Astrocyte (in vitro differentiated cells and primary cell): Measurements from ENCODE around the gene MICALL1. TPM values are rescaled to one million over a fixed set of nuclear protein-coding genes. Genes with fewer than 3 reads are reported as not detected.
A peak's percentile ranks its signal among the peaks of the same experiment; 100 is the strongest.

ENCODE experiments used
- DNase-seq: peaks from one replicate; pipeline ENCODE4 v3.0.0-alpha.2; 2010; ENCODE audit warnings: low read depth
- FAIRE-seq: peaks from 2 replicates; lab custom pipeline; 2011; peaks lifted over from hg19 to GRCh38; lab: Jason Lieb, UNC
- H2AFZ ChIP-seq: 2 replicates; pipeline ENCODE4 v1.6.0; 2012; ENCODE audit warnings: low read depth, low read length, inconsistent platforms
- H3K27ac ChIP-seq: 2 replicates; pipeline ENCODE4 v1.5.1; 2011; ENCODE audit warnings: low read depth, low read length, inconsistent platforms
- H3K27me3 ChIP-seq: 2 replicates; pipeline ENCODE4 v1.6.0; 2011; ENCODE audit warnings: low read length, inconsistent platforms; ENCODE audit not compliant: insufficient read depth
- H3K36me3 ChIP-seq: 2 replicates; pipeline ENCODE4 v1.5.1; 2011; ENCODE audit warnings: low read length, inconsistent platforms; ENCODE audit not compliant: insufficient read depth
- H3K4me1 ChIP-seq: 2 replicates; pipeline ENCODE4 v1.5.1; 2011; ENCODE audit warnings: low read length, inconsistent platforms; ENCODE audit not compliant: insufficient read depth
- H3K4me2 ChIP-seq: 2 replicates; pipeline ENCODE4 v1.6.0; 2012; ENCODE audit warnings: low read length, inconsistent platforms
- H3K4me3 ChIP-seq: 2 replicates; pipeline ENCODE4 v1.5.1; 2011; ENCODE audit warnings: low read depth, mild to moderate bottlenecking, low read length, inconsistent platforms; ENCODE audit not compliant: insufficient read depth
- H3K79me2 ChIP-seq: 2 replicates; pipeline ENCODE4 v1.6.0; 2012; ENCODE audit warnings: mild to moderate bottlenecking, low read length, inconsistent platforms; ENCODE audit not compliant: insufficient read depth
- H3K9ac ChIP-seq: 2 replicates; pipeline ENCODE4 v1.6.0; 2012; ENCODE audit warnings: mild to moderate bottlenecking, low read length, inconsistent platforms
- H3K9me3 ChIP-seq: 2 replicates; pipeline ENCODE4 v1.5.1; 2012; ENCODE audit warnings: low read depth, mild to moderate bottlenecking, low read length, inconsistent platforms; ENCODE audit not compliant: insufficient read depth
- H4K20me1 ChIP-seq: 2 replicates; pipeline ENCODE4 v1.6.0; 2012; ENCODE audit warnings: low read length, inconsistent platforms; ENCODE audit not compliant: insufficient read depth
- H3K27ac Mint-ChIP-seq: one replicate; pipeline ENCODE4 v1.8.0; 2021; ENCODE audit warnings: mild to moderate bottlenecking, mixed read lengths; ENCODE audit not compliant: unreplicated experiment
- H3K27me3 Mint-ChIP-seq: one replicate; pipeline ENCODE4 v1.8.0; 2021; ENCODE audit warnings: low read depth, mixed read lengths; ENCODE audit not compliant: unreplicated experiment
- H3K36me3 Mint-ChIP-seq: one replicate; pipeline ENCODE4 v1.8.0; 2021; ENCODE audit warnings: low read depth, mixed read lengths; ENCODE audit not compliant: unreplicated experiment
- H3K4me1 Mint-ChIP-seq: one replicate; pipeline ENCODE4 v1.8.0; 2021; ENCODE audit warnings: low read depth, mixed read lengths; ENCODE audit not compliant: unreplicated experiment
- H3K4me3 Mint-ChIP-seq: one replicate; pipeline ENCODE4 v1.8.0; 2021; ENCODE audit warnings: mild to moderate bottlenecking, moderate library complexity, mixed read lengths; ENCODE audit not compliant: unreplicated experiment
- H3K9me3 Mint-ChIP-seq: one replicate; pipeline ENCODE4 v1.8.0; 2021; ENCODE audit warnings: mild to moderate bottlenecking, mixed read lengths; ENCODE audit not compliant: unreplicated experiment
- EZH2 ChIP-seq: IDR thresholded peaks from 2 replicates; pipeline ENCODE4 v1.6.1; 2012; ENCODE audit warnings: mild to moderate bottlenecking, low read length, inconsistent platforms; ENCODE audit not compliant: insufficient read depth
- total RNA-seq: library from RNA; stranded (reverse); gene quantifications from 2 replicates; pipeline ENCODE4 v1.2.1, GENCODE V29; 2021
- TF ChIP-seq, protein P1 (sequence below): IDR thresholded peaks from 2 replicates; pipeline ENCODE4 v1.5.1; 2011; ENCODE audit warnings: low read depth, mild to moderate bottlenecking, inconsistent platforms, low read length, moderate library complexity; ENCODE audit not compliant: insufficient read depth

Gene MICALL1
- total RNA-seq, 1 donor from 2014 or later = 131 TPM

DNA sequence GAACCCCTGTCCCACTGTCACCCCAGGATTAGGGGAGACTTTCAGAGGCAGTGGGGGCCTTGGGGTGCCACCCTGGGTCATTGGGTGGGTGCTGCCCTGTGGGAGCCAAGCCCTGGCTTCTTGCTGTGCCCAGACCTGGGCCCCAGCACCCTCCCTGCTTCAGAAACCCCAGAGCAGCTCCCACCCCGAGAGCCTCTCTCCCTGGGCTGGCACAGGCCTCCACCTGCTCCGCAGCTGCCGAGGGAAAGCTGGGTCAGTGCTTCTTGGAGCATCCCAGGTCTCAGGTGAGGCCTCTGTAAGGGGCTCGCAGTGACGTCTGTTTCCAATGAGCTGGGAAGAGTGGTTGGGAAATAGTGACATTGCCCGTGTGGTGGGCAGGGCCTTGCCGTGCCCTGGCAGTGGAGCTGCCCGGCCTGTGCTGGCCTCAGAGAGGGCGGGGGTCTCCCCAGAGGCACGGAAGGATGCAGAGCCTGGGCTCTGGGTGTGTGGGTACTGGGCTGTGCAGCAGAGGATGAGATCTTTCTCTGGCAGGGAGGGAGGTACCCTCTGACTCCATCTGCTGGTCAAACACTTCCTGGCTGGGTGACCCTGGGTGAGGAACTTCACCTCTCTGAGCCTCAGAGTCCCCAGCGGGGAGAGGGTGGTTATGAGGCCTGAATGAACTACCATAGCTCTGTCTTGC is 24.3 kb downstream of the MICALL1 start:
- Histone ChIP-seq H3K4me1 (peaks cover 20% of the 10 kb centered on the region), H3K4me3 (no peak overlapping the region), H3K4me2 (no peak overlapping the region), H3K36me3 (peaks cover 14% of the 10 kb centered on the region), H3K9ac (peak overlapping the region; percentile 38), H3K27me3 (no peaks in the 10 kb centered on the region), H4K20me1 (peaks cover 59% of the 10 kb centered on the region), H3K27ac (no peak overlapping the region), H3K9me3 (no peaks in the 10 kb centered on the region), H3K79me2 (peaks cover 13% of the 10 kb centered on the region), H2AFZ (no peak overlapping the region)
- H3K9me3 Mint-ChIP-seq = no peaks in the 10 kb centered on the region
- TF ChIP-seq EZH2 = no peak
- TF ChIP-seq, protein P1, sequence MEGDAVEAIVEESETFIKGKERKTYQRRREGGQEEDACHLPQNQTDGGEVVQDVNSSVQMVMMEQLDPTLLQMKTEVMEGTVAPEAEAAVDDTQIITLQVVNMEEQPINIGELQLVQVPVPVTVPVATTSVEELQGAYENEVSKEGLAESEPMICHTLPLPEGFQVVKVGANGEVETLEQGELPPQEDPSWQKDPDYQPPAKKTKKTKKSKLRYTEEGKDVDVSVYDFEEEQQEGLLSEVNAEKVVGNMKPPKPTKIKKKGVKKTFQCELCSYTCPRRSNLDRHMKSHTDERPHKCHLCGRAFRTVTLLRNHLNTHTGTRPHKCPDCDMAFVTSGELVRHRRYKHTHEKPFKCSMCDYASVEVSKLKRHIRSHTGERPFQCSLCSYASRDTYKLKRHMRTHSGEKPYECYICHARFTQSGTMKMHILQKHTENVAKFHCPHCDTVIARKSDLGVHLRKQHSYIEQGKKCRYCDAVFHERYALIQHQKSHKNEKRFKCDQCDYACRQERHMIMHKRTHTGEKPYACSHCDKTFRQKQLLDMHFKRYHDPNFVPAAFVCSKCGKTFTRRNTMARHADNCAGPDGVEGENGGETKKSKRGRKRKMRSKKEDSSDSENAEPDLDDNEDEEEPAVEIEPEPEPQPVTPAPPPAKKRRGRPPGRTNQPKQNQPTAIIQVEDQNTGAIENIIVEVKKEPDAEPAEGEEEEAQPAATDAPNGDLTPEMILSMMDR = peak; percentile 35
- FAIRE-seq = no peak
- peaks cover 16% of the 10 kb centered on the region for H3K36me3 Mint-ChIP-seq
- H3K4me1 Mint-ChIP-seq = peaks cover 22% of the 10 kb centered on the region
- no peak for DNase-seq
- no peaks in the 10 kb centered on the region for H3K27me3 Mint-ChIP-seq
- H3K27ac Mint-ChIP-seq = peak overlapping the region; percentile 53
- H3K4me3 Mint-ChIP-seq = no peak overlapping the region

DNA sequence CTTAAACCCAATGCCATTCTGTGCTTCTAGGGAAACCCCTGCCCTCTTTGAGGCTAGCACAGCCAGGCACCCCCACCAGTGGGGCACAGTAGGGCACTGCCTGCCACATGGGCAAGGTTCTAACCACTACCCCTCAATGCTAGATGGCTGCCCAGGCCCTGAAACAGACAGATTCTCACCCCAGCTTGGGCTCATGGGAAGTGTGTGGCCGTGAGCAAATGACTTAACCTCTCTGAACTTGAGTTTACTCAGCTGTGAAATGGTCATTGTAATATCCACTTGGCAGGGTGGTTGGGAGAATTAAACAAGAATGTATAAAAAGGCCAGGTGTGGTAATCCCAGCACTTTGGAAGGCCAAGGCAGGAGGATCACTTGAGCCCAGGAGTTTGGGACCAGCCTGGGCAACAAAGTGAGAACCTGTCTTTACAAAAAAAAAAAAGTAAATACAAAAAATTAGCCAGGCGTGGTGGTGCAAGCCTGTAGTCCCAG is 24.9 kb downstream of the MICALL1 start:
- Mint-ChIP-seq H3K27me3 (no peaks in the 10 kb centered on the region), H3K36me3 (peaks cover 16% of the 10 kb centered on the region), H3K9me3 (no peaks in the 10 kb centered on the region), H3K4me3 (no peak overlapping the region), H3K27ac (peak overlapping the region; percentile 53), H3K4me1 (peaks cover 21% of the 10 kb centered on the region)
- Histone ChIP-seq H2AFZ (no peak overlapping the region), H3K27ac (no peak overlapping the region), H3K4me1 (peaks cover 20% of the 10 kb centered on the region), H3K9me3 (no peaks in the 10 kb centered on the region), H4K20me1 (peaks cover 59% of the 10 kb centered on the region), H3K36me3 (peaks cover 14% of the 10 kb centered on the region), H3K27me3 (no peaks in the 10 kb centered on the region), H3K79me2 (peaks cover 13% of the 10 kb centered on the region), H3K4me3 (no peak overlapping the region), H3K4me2 (no peak overlapping the region), H3K9ac (peak overlapping the region; percentile 38)
- DNase-seq = no peak
- TF ChIP-seq, protein P1 = no peak
- no peak for TF ChIP-seq EZH2
- FAIRE-seq = no peak

DNA sequence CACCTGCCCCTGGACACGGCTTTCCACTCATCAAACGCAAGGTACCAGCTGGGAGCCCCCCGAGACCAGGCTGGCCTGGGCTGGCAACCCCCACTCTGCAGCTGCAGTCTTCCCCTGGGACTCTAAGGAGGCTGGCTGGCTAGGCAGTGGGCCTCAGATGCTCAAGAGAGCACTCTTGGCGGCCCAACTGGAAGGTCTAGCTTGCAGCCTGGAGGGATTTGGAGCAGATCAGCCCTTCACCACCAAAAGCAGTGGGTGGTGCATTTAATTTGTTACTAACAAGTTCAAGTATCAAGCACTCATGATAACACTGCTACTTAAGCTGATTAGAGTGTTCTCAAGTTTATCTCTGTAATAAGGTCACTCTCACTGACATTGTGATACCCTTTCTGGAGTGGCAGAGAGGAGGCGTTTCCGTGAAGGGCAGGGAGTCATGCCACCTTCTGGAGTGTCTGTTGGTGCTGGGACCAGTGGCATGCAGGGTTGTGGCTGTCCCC is 25.8 kb downstream of the MICALL1 start:
- Histone ChIP-seq H3K36me3 (peaks cover 12% of the 10 kb centered on the region), H3K4me3 (no peak overlapping the region), H2AFZ (no peak overlapping the region), H3K9me3 (no peaks in the 10 kb centered on the region), H4K20me1 (peaks cover 62% of the 10 kb centered on the region), H3K4me1 (peaks cover 20% of the 10 kb centered on the region), H3K79me2 (peaks cover 13% of the 10 kb centered on the region), H3K9ac (no peak overlapping the region), H3K27ac (no peak overlapping the region), H3K27me3 (no peaks in the 10 kb centered on the region), H3K4me2 (no peak overlapping the region)
- FAIRE-seq = no peak
- Mint-ChIP-seq H3K9me3 (no peaks in the 10 kb centered on the region), H3K4me1 (peaks cover 21% of the 10 kb centered on the region), H3K27ac (no peak overlapping the region), H3K27me3 (no peaks in the 10 kb centered on the region), H3K4me3 (no peak overlapping the region), H3K36me3 (peaks cover 20% of the 10 kb centered on the region)
- TF ChIP-seq, protein P1 = no peak
- TF ChIP-seq EZH2 = no peak
- DNase-seq = no peak
